Measurements from ENCODE around the gene SNAPC2.

DNA sequence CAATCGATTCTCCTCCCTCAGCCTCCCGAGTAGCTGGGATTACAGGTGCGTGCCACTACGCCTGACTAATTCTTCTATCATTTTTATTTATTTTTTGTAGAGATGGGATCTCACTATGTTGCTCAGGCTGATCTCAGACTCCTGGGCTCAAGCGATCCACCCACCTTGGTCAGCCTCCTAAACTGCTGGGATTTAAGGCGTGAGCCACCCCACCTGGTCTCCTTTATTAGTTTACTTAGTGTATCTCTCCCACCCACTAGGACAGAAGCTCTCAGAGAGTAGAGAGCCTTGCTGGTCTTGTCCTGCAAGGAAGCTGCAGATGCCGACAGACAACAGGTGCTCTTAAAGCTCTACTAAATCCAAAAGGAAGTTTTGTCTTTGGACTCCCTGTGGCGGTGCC lies 34.3 kb upstream of the SNAPC2 start:
- TF ChIP-seq, protein P1, sequence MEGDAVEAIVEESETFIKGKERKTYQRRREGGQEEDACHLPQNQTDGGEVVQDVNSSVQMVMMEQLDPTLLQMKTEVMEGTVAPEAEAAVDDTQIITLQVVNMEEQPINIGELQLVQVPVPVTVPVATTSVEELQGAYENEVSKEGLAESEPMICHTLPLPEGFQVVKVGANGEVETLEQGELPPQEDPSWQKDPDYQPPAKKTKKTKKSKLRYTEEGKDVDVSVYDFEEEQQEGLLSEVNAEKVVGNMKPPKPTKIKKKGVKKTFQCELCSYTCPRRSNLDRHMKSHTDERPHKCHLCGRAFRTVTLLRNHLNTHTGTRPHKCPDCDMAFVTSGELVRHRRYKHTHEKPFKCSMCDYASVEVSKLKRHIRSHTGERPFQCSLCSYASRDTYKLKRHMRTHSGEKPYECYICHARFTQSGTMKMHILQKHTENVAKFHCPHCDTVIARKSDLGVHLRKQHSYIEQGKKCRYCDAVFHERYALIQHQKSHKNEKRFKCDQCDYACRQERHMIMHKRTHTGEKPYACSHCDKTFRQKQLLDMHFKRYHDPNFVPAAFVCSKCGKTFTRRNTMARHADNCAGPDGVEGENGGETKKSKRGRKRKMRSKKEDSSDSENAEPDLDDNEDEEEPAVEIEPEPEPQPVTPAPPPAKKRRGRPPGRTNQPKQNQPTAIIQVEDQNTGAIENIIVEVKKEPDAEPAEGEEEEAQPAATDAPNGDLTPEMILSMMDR (IDR thresholded peaks at IDR 0.05): no peak
- no peak for TF ChIP-seq POLR2A (IDR thresholded peaks at IDR 0.05)

Data from thyroid gland (tissue), 4 donors.